Activated naive CD4-positive, alpha-beta T cell treated with anti-CD3 and anti-CD28 coated beads, Interleukin-2, amount 50 U/mL, for 24 hours (primary cell): ENCODE results near the gene GTF3C1.

Source experiments
- H3K27ac Mint-ChIP-seq: one replicate; pipeline ENCODE4 v1.8.0; 2021; ENCODE audit warnings: mild to moderate bottlenecking, mixed read lengths
- H3K27me3 Mint-ChIP-seq: one replicate; pipeline ENCODE4 v1.8.0; 2021; ENCODE audit warnings: mixed read lengths
- H3K36me3 Mint-ChIP-seq: one replicate; pipeline ENCODE4 v1.8.0; 2021; ENCODE audit warnings: mixed read lengths
- H3K4me1 Mint-ChIP-seq: one replicate; pipeline ENCODE4 v1.8.0; 2021; ENCODE audit warnings: mixed read lengths
- H3K4me3 Mint-ChIP-seq: one replicate; pipeline ENCODE4 v1.8.0; 2021; ENCODE audit warnings: mild to moderate bottlenecking, mixed read lengths
- H3K9me3 Mint-ChIP-seq: one replicate; pipeline ENCODE4 v1.8.0; 2021; ENCODE audit warnings: mixed read lengths

Gene GTF3C1, protein sequence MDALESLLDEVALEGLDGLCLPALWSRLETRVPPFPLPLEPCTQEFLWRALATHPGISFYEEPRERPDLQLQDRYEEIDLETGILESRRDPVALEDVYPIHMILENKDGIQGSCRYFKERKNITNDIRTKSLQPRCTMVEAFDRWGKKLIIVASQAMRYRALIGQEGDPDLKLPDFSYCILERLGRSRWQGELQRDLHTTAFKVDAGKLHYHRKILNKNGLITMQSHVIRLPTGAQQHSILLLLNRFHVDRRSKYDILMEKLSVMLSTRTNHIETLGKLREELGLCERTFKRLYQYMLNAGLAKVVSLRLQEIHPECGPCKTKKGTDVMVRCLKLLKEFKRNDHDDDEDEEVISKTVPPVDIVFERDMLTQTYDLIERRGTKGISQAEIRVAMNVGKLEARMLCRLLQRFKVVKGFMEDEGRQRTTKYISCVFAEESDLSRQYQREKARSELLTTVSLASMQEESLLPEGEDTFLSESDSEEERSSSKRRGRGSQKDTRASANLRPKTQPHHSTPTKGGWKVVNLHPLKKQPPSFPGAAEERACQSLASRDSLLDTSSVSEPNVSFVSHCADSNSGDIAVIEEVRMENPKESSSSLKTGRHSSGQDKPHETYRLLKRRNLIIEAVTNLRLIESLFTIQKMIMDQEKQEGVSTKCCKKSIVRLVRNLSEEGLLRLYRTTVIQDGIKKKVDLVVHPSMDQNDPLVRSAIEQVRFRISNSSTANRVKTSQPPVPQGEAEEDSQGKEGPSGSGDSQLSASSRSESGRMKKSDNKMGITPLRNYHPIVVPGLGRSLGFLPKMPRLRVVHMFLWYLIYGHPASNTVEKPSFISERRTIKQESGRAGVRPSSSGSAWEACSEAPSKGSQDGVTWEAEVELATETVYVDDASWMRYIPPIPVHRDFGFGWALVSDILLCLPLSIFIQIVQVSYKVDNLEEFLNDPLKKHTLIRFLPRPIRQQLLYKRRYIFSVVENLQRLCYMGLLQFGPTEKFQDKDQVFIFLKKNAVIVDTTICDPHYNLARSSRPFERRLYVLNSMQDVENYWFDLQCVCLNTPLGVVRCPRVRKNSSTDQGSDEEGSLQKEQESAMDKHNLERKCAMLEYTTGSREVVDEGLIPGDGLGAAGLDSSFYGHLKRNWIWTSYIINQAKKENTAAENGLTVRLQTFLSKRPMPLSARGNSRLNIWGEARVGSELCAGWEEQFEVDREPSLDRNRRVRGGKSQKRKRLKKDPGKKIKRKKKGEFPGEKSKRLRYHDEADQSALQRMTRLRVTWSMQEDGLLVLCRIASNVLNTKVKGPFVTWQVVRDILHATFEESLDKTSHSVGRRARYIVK (N-terminal part only)

DNA sequence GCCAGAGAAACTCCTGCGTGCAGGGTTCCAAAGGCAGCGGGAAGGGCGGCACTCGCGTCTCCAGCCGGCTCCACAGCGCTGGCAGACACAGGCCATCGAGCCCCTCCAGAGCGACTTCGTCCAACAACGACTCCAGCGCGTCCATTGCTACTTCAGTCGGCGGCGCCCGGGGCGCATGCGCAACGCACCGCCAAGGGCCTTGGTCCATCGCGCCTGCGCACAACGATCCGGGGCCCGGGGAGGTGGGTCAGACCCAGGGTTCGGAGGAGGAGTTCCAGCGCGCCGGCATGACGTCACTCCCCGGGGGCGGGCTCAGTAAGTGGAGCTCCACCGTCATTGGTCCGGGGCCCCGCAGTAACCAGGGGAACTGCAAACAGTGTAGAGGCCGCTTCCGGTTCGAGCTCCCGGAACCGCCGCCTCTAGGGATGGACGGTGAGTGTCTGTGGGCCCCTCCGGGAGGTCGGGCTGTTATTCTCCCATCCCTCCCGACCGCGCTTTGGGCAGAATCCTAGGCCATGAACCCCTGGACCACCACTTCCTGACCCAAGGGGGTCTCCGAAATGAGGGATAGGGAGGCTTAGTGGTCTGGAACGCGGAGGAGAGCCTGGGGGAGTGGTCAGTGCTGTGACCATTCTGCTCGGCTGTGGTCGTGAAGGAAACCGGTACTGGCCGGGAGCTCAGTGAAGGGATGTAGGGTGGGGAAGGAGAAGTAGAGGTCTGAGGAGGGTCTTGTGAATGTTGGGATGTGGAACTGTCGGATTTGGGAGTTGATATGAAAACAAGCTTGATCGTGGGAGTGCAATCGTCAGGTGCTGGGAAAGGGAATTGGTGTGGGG lies at the start of gene GTF3C1, which contains the start of gene KATNIP:
Gene GTF3C1, minus strand, starts transcription at position 168 of the 836 bp plus-strand sequence. Its CDS starts 23 bp downstream, at position 145.
Gene KATNIP, plus strand, starts transcription at position 399 of the 836 bp plus-strand sequence. Its CDS starts 27 bp downstream, at position 426.
- no peaks in the 10 kb centered on the region for H3K9me3 Mint-ChIP-seq
- H3K4me3 Mint-ChIP-seq, result peak within 1 kb of the TSS; percentile 99
- H3K36me3 Mint-ChIP-seq, result no peaks in the 10 kb centered on the region
- peak within 1 kb of the TSS; percentile 96 for H3K27ac Mint-ChIP-seq
- H3K4me1 Mint-ChIP-seq, result peaks cover 48% of the 10 kb centered on the region
- H3K27me3 Mint-ChIP-seq, result no peaks in the 10 kb centered on the region

DNA sequence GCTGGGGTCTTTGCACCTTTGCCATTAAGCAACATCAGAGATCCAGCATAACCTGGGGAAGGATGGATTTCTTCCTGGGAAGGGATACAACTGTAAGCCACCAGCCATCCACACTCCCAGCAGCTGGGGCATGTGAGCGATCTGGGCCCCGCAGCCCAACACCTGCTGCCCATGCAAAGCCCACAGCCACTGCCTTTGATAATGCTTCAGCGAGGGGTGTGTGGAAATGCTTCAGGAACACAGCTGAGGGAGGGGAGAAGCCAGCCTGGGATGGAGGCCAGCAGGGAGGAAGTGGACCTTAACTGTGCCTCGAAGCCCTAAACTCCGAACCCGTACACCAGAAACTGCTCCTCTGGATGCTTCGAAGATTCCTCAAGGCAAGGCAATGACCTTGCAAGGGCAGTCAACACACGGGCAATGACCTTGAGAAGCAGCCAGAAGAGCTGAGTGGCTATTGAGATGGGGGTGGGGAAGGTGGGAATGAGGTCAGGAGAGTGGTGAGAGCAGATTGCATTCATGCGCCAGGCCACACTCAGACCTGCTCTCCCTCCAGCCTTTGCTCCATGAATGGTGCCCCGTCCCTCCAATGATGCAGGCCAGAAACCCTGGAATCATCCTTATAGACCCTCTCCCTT lies 49.3 kb upstream of the GTF3C1 start:
- no peak overlapping the region for H3K27ac Mint-ChIP-seq
- peaks cover 2% of the 10 kb centered on the region for H3K36me3 Mint-ChIP-seq
- no peaks in the 10 kb centered on the region for H3K27me3 Mint-ChIP-seq
- H3K4me3 Mint-ChIP-seq, result no peak overlapping the region
- no peaks in the 10 kb centered on the region for H3K9me3 Mint-ChIP-seq
- no peaks in the 10 kb centered on the region for H3K4me1 Mint-ChIP-seq

DNA sequence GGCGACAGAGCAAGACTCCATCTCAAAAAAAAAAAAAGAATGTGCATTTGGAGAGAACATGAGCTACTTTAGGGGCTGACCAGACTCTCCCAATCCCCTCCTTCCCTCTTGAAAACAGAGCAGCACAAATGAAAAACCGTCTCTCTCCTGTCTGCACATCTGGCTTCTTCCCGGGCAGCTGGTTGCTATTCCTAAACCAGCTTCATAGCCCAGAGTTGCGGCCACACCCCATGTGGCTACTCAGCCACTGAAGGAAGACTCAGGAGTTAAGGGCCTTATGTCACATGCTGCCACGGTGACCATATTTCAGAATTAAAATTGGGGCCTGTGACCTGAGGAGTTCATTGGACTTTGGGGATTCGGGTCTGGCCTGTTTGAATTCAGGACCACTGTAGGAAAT lies 48.5 kb upstream of the GTF3C1 start:
- H3K27me3 Mint-ChIP-seq, result no peaks in the 10 kb centered on the region
- no peak overlapping the region for H3K4me3 Mint-ChIP-seq
- H3K9me3 Mint-ChIP-seq, result no peaks in the 10 kb centered on the region
- H3K4me1 Mint-ChIP-seq, result no peaks in the 10 kb centered on the region
- H3K27ac Mint-ChIP-seq, result no peak overlapping the region
- peaks cover 2% of the 10 kb centered on the region for H3K36me3 Mint-ChIP-seq

DNA sequence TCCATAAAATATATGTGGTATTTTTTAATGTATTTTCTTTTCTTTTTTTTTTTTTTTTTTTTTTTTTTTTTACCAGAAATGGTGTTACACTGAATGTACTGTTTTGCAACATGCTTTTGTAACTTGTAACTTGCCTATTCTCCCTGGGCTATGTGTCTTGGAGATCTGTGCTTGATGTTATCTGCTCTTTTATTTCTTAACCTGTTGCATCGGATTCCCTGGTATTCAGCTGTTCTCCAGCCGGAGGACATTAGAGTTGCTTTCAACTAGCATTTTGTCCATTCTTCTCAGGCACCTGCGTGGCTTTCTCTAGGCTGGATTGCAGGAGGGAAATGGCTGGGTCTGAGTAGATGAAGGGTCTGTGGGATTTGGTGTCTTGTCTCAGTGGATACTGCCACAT lies 47.6 kb upstream of the GTF3C1 start:
- Mint-ChIP-seq H3K4me3 (no peak overlapping the region), H3K4me1 (no peaks in the 10 kb centered on the region), H3K36me3 (peaks cover 2% of the 10 kb centered on the region), H3K27ac (no peak overlapping the region), H3K27me3 (no peaks in the 10 kb centered on the region), H3K9me3 (no peaks in the 10 kb centered on the region)

DNA sequence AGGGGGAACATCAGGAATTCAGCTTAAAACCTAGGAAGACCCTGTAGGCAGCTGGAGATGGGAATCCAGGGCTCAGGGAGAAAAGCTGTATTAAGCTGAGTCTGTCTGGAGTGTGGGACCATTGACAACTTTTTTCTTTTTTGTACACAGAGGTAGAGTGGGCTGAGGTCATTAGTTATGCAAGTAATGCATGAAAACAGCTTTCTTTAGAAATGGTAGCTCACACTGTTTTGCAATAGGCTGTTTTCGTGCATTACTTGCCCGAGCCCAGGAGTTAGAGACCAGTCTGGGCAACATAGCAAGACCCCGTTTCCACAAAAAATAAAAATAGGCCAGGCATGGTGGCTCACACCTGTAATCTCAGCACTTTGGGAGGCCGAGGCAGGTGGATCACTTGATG lies 46.7 kb upstream of the GTF3C1 start:
- peaks cover 7% of the 10 kb centered on the region for H3K36me3 Mint-ChIP-seq
- H3K27me3 Mint-ChIP-seq, result no peaks in the 10 kb centered on the region
- no peaks in the 10 kb centered on the region for H3K9me3 Mint-ChIP-seq
- H3K4me3 Mint-ChIP-seq, result no peak overlapping the region
- H3K27ac Mint-ChIP-seq, result no peak overlapping the region
- H3K4me1 Mint-ChIP-seq, result no peaks in the 10 kb centered on the region

DNA sequence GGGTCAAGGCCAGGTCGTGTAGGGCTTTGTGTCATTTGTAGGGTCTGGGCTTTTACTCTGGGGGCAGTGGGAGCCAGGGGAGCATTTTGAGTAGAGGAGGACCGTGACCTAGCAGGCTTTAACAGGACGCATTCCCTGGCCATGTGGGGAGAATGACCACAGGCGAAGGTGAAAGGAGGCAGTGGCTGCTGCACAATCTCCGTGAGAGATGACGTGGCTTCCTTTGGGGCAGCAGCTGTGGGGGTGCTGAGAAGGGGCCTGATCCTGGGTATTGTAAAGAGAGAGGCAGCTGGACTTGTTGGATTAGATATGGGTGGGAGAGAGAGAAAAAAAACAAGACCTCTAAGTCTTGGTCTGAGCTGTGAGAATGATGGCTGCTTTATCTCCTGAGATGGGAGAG lies 46.3 kb upstream of the GTF3C1 start:
- Mint-ChIP-seq H3K4me3 (no peak overlapping the region), H3K9me3 (no peaks in the 10 kb centered on the region), H3K27me3 (no peaks in the 10 kb centered on the region), H3K4me1 (no peaks in the 10 kb centered on the region), H3K27ac (no peak overlapping the region), H3K36me3 (peaks cover 7% of the 10 kb centered on the region)

DNA sequence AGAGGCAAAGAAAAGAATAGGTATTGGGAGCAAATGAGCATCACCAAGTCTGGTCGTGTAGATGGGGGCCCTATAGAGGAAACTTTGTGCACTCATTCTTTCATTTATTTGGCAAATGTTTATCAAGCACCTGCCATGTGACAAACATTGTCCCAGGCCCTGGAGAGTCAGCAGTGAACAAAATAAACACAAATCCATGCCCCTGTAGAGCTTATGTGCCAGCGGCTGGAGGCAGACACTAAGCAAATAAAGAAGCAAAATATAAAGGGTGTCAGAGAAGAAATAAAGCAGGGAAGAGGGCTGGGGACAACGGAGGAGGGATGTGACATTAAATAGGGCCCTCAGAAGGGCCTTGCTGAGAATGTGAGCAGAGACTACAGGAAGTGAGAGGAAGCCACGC lies 45.8 kb upstream of the GTF3C1 start:
- no peak overlapping the region for H3K4me3 Mint-ChIP-seq
- no peak overlapping the region for H3K27ac Mint-ChIP-seq
- peaks cover 7% of the 10 kb centered on the region for H3K36me3 Mint-ChIP-seq
- H3K4me1 Mint-ChIP-seq, result no peaks in the 10 kb centered on the region
- no peaks in the 10 kb centered on the region for H3K9me3 Mint-ChIP-seq
- H3K27me3 Mint-ChIP-seq, result no peaks in the 10 kb centered on the region

DNA sequence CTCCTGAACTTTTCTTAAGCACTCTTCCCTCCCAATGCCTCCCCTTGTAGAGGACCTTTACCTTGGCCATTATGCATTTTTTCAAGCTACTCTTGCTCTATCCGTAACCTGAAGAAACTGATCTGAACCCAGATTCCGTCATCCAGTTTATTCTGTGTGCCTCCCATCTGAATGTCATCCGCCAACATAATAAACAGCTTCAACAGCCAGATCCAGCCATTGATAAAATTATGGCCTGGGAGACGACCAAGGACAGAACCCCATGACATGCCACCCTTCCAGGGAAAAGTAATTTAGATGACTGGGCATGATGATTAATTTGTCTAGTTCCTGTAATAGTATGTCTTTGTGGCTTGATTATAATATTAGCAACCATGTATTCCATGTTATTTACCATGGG lies 42.1 kb upstream of the GTF3C1 start:
- Mint-ChIP-seq H3K4me1 (no peaks in the 10 kb centered on the region), H3K27me3 (no peaks in the 10 kb centered on the region), H3K27ac (no peak overlapping the region), H3K9me3 (no peaks in the 10 kb centered on the region), H3K4me3 (no peak overlapping the region), H3K36me3 (peaks cover 10% of the 10 kb centered on the region)

DNA sequence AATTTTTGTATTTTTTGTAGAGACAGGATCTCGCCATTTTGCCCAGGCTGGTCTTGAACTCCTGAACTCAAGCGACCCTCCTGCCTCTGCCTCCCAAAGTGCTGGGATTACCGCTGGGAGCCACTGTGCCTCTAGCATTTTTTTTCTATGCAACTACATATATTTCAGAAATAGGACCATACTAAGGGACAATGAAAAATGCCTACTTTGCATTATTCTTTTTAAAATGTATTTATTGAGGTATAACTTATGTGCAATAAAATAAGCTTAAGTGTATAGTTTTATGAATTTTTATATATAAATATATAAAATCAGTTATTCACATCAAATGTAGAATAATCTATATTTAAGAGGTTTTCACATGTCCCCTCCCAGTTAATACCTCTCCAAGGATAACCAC lies 38.3 kb upstream of the GTF3C1 start:
- Mint-ChIP-seq H3K36me3 (peaks cover 17% of the 10 kb centered on the region), H3K4me1 (no peaks in the 10 kb centered on the region)

DNA sequence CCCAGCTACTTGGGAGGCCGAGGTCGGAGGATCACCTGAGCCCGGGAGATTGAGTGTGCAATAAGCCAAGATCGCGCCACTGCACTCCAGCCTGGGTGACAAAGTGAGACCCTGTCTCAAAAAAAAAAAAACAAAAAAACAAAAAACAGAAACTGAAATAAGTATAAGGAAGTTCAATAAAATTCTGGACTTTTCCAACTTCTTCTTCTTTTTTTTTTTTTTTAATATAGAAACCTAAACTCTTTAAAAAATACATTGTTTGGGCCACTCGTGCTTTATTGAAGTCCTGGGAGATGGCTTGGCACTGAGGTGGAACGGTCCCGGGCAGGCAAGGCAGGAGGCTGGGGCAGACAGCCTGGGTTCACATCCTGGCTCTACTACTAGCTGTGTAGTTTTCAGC lies 37.0 kb upstream of the GTF3C1 start:
- H3K9me3 Mint-ChIP-seq, result no peaks in the 10 kb centered on the region
- H3K27ac Mint-ChIP-seq, result no peak overlapping the region
- H3K36me3 Mint-ChIP-seq, result peaks cover 20% of the 10 kb centered on the region
- H3K4me1 Mint-ChIP-seq, result no peaks in the 10 kb centered on the region
- no peaks in the 10 kb centered on the region for H3K27me3 Mint-ChIP-seq
- no peak overlapping the region for H3K4me3 Mint-ChIP-seq

More for the DNA sequence above, 38.3 kb upstream of the GTF3C1 start:
- no peaks in the 10 kb centered on the region for H3K9me3 Mint-ChIP-seq
- H3K4me3 Mint-ChIP-seq, result no peak overlapping the region
- no peak overlapping the region for H3K27ac Mint-ChIP-seq
- no peaks in the 10 kb centered on the region for H3K27me3 Mint-ChIP-seq

DNA sequence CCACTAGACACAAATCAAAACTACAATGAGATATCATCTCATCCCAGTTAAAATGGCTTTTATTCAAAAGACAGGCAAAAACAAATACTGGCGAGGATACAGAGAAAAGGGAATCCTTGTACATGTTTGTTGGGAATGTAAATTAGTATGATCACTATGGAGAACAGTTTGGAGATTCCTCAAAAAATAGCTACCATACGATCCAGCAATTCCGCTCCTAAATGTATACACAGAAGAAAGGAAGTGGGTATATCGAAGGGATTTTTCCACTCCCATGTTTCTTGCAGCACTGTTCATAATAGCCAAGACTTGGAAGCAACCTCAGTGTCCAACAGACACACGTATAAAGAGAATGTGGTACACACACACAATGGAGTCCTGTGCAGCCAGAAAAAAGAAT lies 35.5 kb upstream of the GTF3C1 start:
- Mint-ChIP-seq H3K9me3 (no peaks in the 10 kb centered on the region), H3K4me1 (no peaks in the 10 kb centered on the region), H3K4me3 (no peak overlapping the region), H3K27ac (no peak overlapping the region), H3K27me3 (no peaks in the 10 kb centered on the region), H3K36me3 (peaks cover 20% of the 10 kb centered on the region)

DNA sequence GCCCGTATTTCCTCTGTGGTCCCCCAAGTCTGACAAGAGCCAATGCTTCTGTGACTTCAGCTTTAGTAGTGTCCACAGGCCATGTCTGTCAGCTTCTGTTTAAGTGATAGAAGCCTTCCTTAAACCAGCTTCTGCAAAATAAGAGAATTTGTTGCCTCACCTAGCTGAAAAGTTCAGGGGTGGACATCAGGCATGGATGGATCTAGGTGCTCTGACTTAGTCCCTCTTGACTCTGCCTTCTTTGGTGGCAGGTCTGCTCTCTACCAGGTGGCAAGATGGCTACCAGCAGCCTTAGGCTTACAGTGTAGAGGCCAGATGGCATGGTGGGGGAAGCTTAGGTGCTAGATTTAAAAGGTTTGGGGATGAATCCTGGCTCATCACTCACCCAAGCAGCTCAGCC lies 33.9 kb upstream of the GTF3C1 start:
- no peak overlapping the region for H3K4me3 Mint-ChIP-seq
- no peaks in the 10 kb centered on the region for H3K27me3 Mint-ChIP-seq
- peaks cover 17% of the 10 kb centered on the region for H3K36me3 Mint-ChIP-seq
- H3K9me3 Mint-ChIP-seq, result no peaks in the 10 kb centered on the region
- no peaks in the 10 kb centered on the region for H3K4me1 Mint-ChIP-seq
- no peak overlapping the region for H3K27ac Mint-ChIP-seq

DNA sequence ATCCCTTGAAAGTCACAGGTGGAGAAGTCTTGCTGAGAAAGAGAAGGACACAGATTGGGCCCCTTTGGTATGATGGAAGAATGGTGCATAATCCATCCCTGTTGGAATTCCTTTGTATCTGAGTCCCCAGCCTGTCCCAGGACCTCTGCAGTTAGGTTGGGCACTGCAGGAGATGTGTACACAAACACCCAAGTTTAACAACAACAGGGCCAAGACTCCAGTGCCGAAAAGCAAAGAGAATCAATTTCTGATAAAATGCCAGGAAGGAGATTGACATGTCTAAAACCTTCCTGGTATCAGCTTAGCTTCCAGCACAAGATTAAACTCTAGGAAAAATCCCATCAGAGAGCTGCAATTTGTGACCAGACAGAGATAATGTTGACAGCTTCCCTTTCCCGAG lies 33.2 kb upstream of the GTF3C1 start:
- H3K4me3 Mint-ChIP-seq, result no peak overlapping the region
- no peaks in the 10 kb centered on the region for H3K4me1 Mint-ChIP-seq
- no peaks in the 10 kb centered on the region for H3K27me3 Mint-ChIP-seq
- no peaks in the 10 kb centered on the region for H3K9me3 Mint-ChIP-seq
- H3K36me3 Mint-ChIP-seq, result peaks cover 17% of the 10 kb centered on the region
- no peak overlapping the region for H3K27ac Mint-ChIP-seq
